IPS-11a (cell line): ENCODE measurements around the gene PAN2.
A peak's percentile ranks its signal among the peaks of the same experiment; 100 is the strongest.
"Not testable (repeated sequence)": the region's sequence is repeated elsewhere in the genome, so short reads cannot be mapped to it uniquely, and the experiment has no call there.

Experiments
- H3K4me3 ChIP-seq: one replicate; pipeline ENCODE4 v1.5.1; 2013; ENCODE audit warnings: low read depth, low read length, control low read depth

PAN2 gene

GRCh38 chr12:56315249-56315621, 18.6 kb downstream of the PAN2 start:
- peak overlapping the region; percentile 100 for H3K4me3 ChIP-seq

GRCh38 chr12:56311003-56311402, 22.8 kb downstream of the PAN2 start:
- no peak overlapping the region for H3K4me3 ChIP-seq

- H3K4me3 ChIP-seq = no peak overlapping the region
Measured at GRCh38 chr12:56308714-56309113, 25.1 kb downstream of the PAN2 start.

GRCh38 chr12:56307221-56307965, 26.4 kb downstream of the PAN2 start:
- H3K4me3 ChIP-seq = no peak overlapping the region

GRCh38 chr12:56304872-56305590, 28.8 kb downstream of the PAN2 start:
- H3K4me3 ChIP-seq = no peak overlapping the region

- no peak overlapping the region for H3K4me3 ChIP-seq
Measured at GRCh38 chr12:56304276-56304675, 29.5 kb downstream of the PAN2 start.

- H3K4me3 ChIP-seq = peak overlapping the region; percentile 29
Measured at GRCh38 chr12:56300644-56301464, 32.9 kb downstream of the PAN2 start.

GRCh38 chr12:56299853-56300643, 33.8 kb downstream of the PAN2 start, which contains the start of gene CS:
Gene CS (minus strand): TSS chr12:56300330. CDS start chr12:56300201, 129 bp downstream.
- peak within 1 kb of the TSS; percentile 62 for H3K4me3 ChIP-seq

- H3K4me3 ChIP-seq = peak overlapping the region; percentile 62
Measured at GRCh38 chr12:56299308-56299852, 34.4 kb downstream of the PAN2 start.

- no peak overlapping the region for H3K4me3 ChIP-seq
Measured at GRCh38 chr12:56298828-56299227, 35.0 kb downstream of the PAN2 start.

GRCh38 chr12:56297400-56297799, 36.4 kb downstream of the PAN2 start:
- H3K4me3 ChIP-seq = no peak overlapping the region

- H3K4me3 ChIP-seq = no peak overlapping the region
Measured at GRCh38 chr12:56296295-56296694, 37.5 kb downstream of the PAN2 start.

GRCh38 chr12:56293795-56294194, 40.0 kb downstream of the PAN2 start:
- H3K4me3 ChIP-seq = no peak overlapping the region

GRCh38 chr12:56288705-56289387, 45.0 kb downstream of the PAN2 start:
- no peak overlapping the region for H3K4me3 ChIP-seq

- no peak overlapping the region for H3K4me3 ChIP-seq
Measured at GRCh38 chr12:56286044-56286830, 47.6 kb downstream of the PAN2 start.

GRCh38 chr12:56284263-56284662, 49.5 kb downstream of the PAN2 start:
- not testable (repeated sequence) for H3K4me3 ChIP-seq

GRCh38 chr12:56282579-56282978, 51.2 kb downstream of the PAN2 start:
- no peak overlapping the region for H3K4me3 ChIP-seq

GRCh38 chr12:56282030-56282429, 51.8 kb downstream of the PAN2 start:
- H3K4me3 ChIP-seq = no peak overlapping the region

- H3K4me3 ChIP-seq = no peak overlapping the region
Measured at GRCh38 chr12:56280849-56281248, 53.0 kb downstream of the PAN2 start.
